ENCODE results near the gene SLC11A1. TPM values are rescaled to one million over a fixed set of nuclear protein-coding genes. Genes with fewer than 3 reads are reported as not detected.

SLC11A1 gene
- total and polyA plus RNA-seq, 8 donors = 0.70 to 194 (median 0.97) TPM

GRCh38 chr2:218344755-218345417 lies 37.2 kb upstream of the SLC11A1 start:
- Histone ChIP-seq H3K4me3 (no peak overlapping the region), H3K4me1 (no peaks in the 10 kb centered on the region), H3K36me3 (peaks cover 0 to 66% of the 10 kb centered on the region in 2 donors), H3K27me3 (no peaks in the 10 kb centered on the region), H3K27ac (no peak overlapping the region), H3K9me3 (no peaks in the 10 kb centered on the region)
- ATAC-seq = no peak
- intact Hi-C loops (cut with DNase I) = no loop called here
- DNase-seq = no peak
- TF ChIP-seq CTCF (IDR thresholded peaks at IDR 0.05) = no peak

- Histone ChIP-seq H3K27me3 (no peaks in the 10 kb centered on the region), H3K4me3 (no peak overlapping the region), H3K4me1 (no peaks in the 10 kb centered on the region), H3K27ac (no peak overlapping the region), H3K36me3 (peaks cover 0 to 59% of the 10 kb centered on the region in 2 donors), H3K9me3 (peaks cover 0 to 4% of the 10 kb centered on the region in 2 donors)
- TF ChIP-seq CTCF (IDR thresholded peaks at IDR 0.05) = no peak
- intact Hi-C loops (cut with DNase I) = no loop called here
- DNase-seq (no peak), ATAC-seq (no peak)
Observed at GRCh38 chr2:218345491-218346236, 36.4 kb upstream of the SLC11A1 start.

- intact Hi-C loops (cut with DNase I) = no loop called here
- ATAC-seq (no peak), DNase-seq (no peak)
- Histone ChIP-seq H3K27ac (no peak overlapping the region), H3K27me3 (no peaks in the 10 kb centered on the region), H3K4me3 (no peak overlapping the region), H3K4me1 (no peaks in the 10 kb centered on the region), H3K9me3 (peaks cover 0 to 18% of the 10 kb centered on the region in 2 donors), H3K36me3 (peaks cover 0 to 44% of the 10 kb centered on the region in 2 donors)
- TF ChIP-seq CTCF (IDR thresholded peaks at IDR 0.05) = no peak
Observed at GRCh38 chr2:218347172-218347571, 34.9 kb upstream of the SLC11A1 start.

- Histone ChIP-seq H3K27me3 (no peaks in the 10 kb centered on the region), H3K36me3 (no peaks in the 10 kb centered on the region), H3K27ac (no peak overlapping the region), H3K4me1 (peaks cover 5 to 14% of the 10 kb centered on the region in 2 donors), H3K9me3 (peaks cover 0 to 20% of the 10 kb centered on the region in 2 donors), H3K4me3 (no peak overlapping the region)
- no peak for DNase-seq
- TF ChIP-seq CTCF (IDR thresholded peaks at IDR 0.05) = no peak
- ATAC-seq = no peak
- intact Hi-C loops (cut with DNase I) = no loop called here
Observed at GRCh38 chr2:218354045-218354444, 28.0 kb upstream of the SLC11A1 start.

GRCh38 chr2:218354850-218355443 lies 27.1 kb upstream of the SLC11A1 start:
- Histone ChIP-seq H3K4me1 (peaks cover 5 to 20% of the 10 kb centered on the region in 2 donors), H3K27ac (no peak overlapping the region)

More at GRCh38 chr2:218354850-218355443, 27.1 kb upstream of the SLC11A1 start:
- Histone ChIP-seq H3K9me3 (peaks cover 0 to 20% of the 10 kb centered on the region in 2 donors), H3K36me3 (no peaks in the 10 kb centered on the region), H3K27me3 (no peaks in the 10 kb centered on the region), H3K4me3 (no peak overlapping the region)
- intact Hi-C loops (cut with DNase I) = no loop called here
- DNase-seq (peak in 1 of 4 donors; percentile 83), ATAC-seq (no peak)
- no peak for TF ChIP-seq CTCF (IDR thresholded peaks at IDR 0.05)

Data from left lung (tissue), 10 donors.